A673 (cell line): ENCODE data around the gene BCS1L.

Experiments used
- EZH2 ChIP-seq: fragments of 200-600 bp; sonication (generic); IDR thresholded peaks from 2 replicates; pipeline ENCODE4 v1.6.1; 2017; ENCODE audit warnings: borderline replicate concordance, low read depth, mild to moderate bottlenecking, mixed read lengths, antibody characterized with exemption, low read length; ENCODE audit not compliant: poor library complexity, severe bottlenecking
- TF ChIP-seq, protein P1 (sequence below): fragments of 300-800, 200-600 bp; sonication (generic); conservative IDR thresholded peaks from 2 replicates; pipeline ENCODE4 v1.5.1; 2017; ENCODE audit warnings: low read depth, mild to moderate bottlenecking, antibody characterized with exemption, low read length, moderate library complexity, mixed read lengths

DNA sequence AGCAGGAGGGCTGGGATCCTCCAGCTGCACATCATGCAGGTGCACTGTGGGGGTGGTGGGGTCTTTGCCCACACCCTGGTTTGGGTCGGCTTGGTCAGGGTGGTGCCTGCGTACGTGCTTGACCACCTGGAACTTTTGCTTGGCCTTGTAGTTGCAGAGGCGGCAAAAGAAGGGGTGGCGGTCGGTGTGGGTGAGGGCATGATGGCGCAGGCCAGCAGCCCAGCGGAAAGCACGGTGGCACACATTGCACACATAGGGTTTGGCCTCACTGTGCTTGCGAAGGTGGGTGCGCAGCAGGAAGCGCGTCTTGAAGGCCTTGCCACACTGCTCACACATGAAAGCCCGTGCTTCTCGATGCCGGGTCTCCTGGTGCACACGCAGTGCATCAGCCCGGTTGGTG, 21.1 kb upstream of the BCS1L start:
- TF ChIP-seq, protein P1, sequence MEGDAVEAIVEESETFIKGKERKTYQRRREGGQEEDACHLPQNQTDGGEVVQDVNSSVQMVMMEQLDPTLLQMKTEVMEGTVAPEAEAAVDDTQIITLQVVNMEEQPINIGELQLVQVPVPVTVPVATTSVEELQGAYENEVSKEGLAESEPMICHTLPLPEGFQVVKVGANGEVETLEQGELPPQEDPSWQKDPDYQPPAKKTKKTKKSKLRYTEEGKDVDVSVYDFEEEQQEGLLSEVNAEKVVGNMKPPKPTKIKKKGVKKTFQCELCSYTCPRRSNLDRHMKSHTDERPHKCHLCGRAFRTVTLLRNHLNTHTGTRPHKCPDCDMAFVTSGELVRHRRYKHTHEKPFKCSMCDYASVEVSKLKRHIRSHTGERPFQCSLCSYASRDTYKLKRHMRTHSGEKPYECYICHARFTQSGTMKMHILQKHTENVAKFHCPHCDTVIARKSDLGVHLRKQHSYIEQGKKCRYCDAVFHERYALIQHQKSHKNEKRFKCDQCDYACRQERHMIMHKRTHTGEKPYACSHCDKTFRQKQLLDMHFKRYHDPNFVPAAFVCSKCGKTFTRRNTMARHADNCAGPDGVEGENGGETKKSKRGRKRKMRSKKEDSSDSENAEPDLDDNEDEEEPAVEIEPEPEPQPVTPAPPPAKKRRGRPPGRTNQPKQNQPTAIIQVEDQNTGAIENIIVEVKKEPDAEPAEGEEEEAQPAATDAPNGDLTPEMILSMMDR: no peak
- TF ChIP-seq EZH2: no peak
